Astrocyte (in vitro differentiated cells and primary cell): ENCODE results near the gene GPR63.

Experiments used
- CTCF ChIP-seq: IDR thresholded peaks from 2 replicates; pipeline ENCODE4 v1.5.1; 2011; ENCODE audit warnings: low read depth, mild to moderate bottlenecking, inconsistent platforms, low read length, moderate library complexity; ENCODE audit not compliant: insufficient read depth
- EZH2 ChIP-seq: IDR thresholded peaks from 2 replicates; pipeline ENCODE4 v1.6.1; 2012; ENCODE audit warnings: mild to moderate bottlenecking, low read length, inconsistent platforms; ENCODE audit not compliant: insufficient read depth

GRCh38 chr6:96777113-96777512 lies 60.2 kb downstream of the GPR63 start:
- no peak for TF ChIP-seq CTCF
- no peak for TF ChIP-seq EZH2
